Sigmoid colon (tissue), 7 donors: ENCODE results near the gene CDK5R1. TPM values are rescaled to one million over a fixed set of nuclear protein-coding genes. Genes with fewer than 3 reads are reported as not detected.
A peak's percentile ranks its signal among the peaks of the same experiment; 100 is the strongest.

Experiments used
- DNase-seq: peaks from one replicate; pipeline ENCODE4 v3.0.0-alpha.2; 2019
- H3K27ac ChIP-seq, 4 donors: fragments of 200-600 bp; sonication (generic); one replicate each; pipeline ENCODE4 v1.5.1; 2016 to 2019; ENCODE audit warnings: mild to moderate bottlenecking in 1 of 4
- H3K27me3 ChIP-seq, 3 donors: fragments of 200-600 bp; sonication (generic); one replicate each; pipeline ENCODE4 v1.5.1; 2019; ENCODE audit warnings: mild to moderate bottlenecking in 1 of 3
- H3K36me3 ChIP-seq, 4 donors: fragments of 200-600 bp; sonication (generic); one replicate each; pipeline ENCODE4 v1.5.1; 2016 to 2019
- H3K4me1 ChIP-seq, 4 donors: fragments of 200-600 bp; sonication (generic); one replicate each; pipeline ENCODE4 v1.5.1; 2017 to 2019
- H3K4me3 ChIP-seq, 4 donors: fragments of 200-600 bp; sonication (generic); one replicate each; pipeline ENCODE4 v1.5.1; 2017 to 2019; ENCODE audit warnings: mild to moderate bottlenecking in 2 of 4, moderate library complexity in 1 of 4
- H3K9me3 ChIP-seq, 4 donors: fragments of 200-600 bp in 3 of 4; sonication (generic) in 3 of 4; one replicate each; pipeline versions ENCODE4 v1.5.1 to v1.6.1; 2013 to 2019
- CTCF ChIP-seq, 4 experiments: fragments of 450-650 bp in 3 of 4; fragments of 200-600 bp in 1 of 4; IDR thresholded peaks; one replicate each; pipeline ENCODE4 v1.5.1; 2016 to 2019; ENCODE audit warnings: antibody characterized with exemption in 4 of 4, mild to moderate bottlenecking in 3 of 4, moderate library complexity in 2 of 4
- EP300 ChIP-seq, 4 donors: sonication (generic); formaldehyde crosslinking; IDR thresholded peaks; one replicate each; pipeline ENCODE4 v1.6.1; 2017; ENCODE audit warnings: antibody characterized with exemption in 4 of 4
- POLR2A ChIP-seq, 2 donors: fragments of 450-650 bp; IDR thresholded peaks; one replicate each; pipeline ENCODE4 v1.6.1; 2016; ENCODE audit warnings: antibody characterized with exemption in 2 of 2, mild to moderate bottlenecking in 2 of 2, moderate library complexity in 2 of 2
- POLR2AphosphoS5 ChIP-seq, 4 donors: sonication (generic); formaldehyde crosslinking; IDR thresholded peaks; one replicate each; pipeline ENCODE4 v1.6.1; 2017; ENCODE audit warnings: antibody characterized with exemption in 4 of 4
- WGBS, 2 donors: extraction: QIAGEN DNeasy Blood & Tissue Kit; methylation state at CpG; one replicate each; pipeline ENCODE4 v1.1.7; 2013; 5-methylcytosine and 5-hydroxymethylcytosine counted together
- intact Hi-C: fragments of 100-400 bp; cut with DNase I; formaldehyde crosslinking; loops from one replicate; pipeline ENCODE4 v1.15.1; 2023
- polyA plus RNA-seq, 3 donors: library from polyadenylated mRNA; stranded (reverse); fragments of 200-250 nt; gene quantifications; one replicate each; pipeline ENCODE4 v1.2.3, GENCODE V29; 2013
- total RNA-seq, 4 donors: library from RNA; depleted of rRNA; stranded (reverse); fragments of >200 nt; gene quantifications; one replicate each; pipeline ENCODE4 v1.1.0, GENCODE V29; 2016
- donor health status: healthy with polysubstance abuse.
- donor health status: Bipolar disorder and iron deficiency.
- donor health status: healthy.

The CDK5R1 gene
- total and polyA plus RNA-seq, 7 donors: under 0.01 to 3.8 (median 1.1) TPM

GRCh38 chr17:32519228-32520103 lies 32.7 kb downstream of the CDK5R1 start:
- DNase-seq: peak; percentile 60
- Histone ChIP-seq H3K36me3 (no peaks in the 10 kb centered on the region), H3K4me1 (peaks cover 0 to 15% (median 9%) of the 10 kb centered on the region in 4 donors), H3K4me3 (peak overlapping the region; percentile 18 to 59 (median 48)), H3K27me3 (no peaks in the 10 kb centered on the region), H3K9me3 (no peaks in the 10 kb centered on the region), H3K27ac (no peak overlapping the region)
- TF ChIP-seq EP300 (IDR thresholded peaks at IDR 0.05): no peak
- TF ChIP-seq CTCF (IDR thresholded peaks at IDR 0.05): no peak
- no peak for TF ChIP-seq POLR2AphosphoS5 (IDR thresholded peaks at IDR 0.05)
- no peak for TF ChIP-seq POLR2A (IDR thresholded peaks at IDR 0.05)
- intact Hi-C loops: no loop called here
- 2 to 24% methylated on average over 61 of the region's 61 CpGs for WGBS, 2 donors

DNA sequence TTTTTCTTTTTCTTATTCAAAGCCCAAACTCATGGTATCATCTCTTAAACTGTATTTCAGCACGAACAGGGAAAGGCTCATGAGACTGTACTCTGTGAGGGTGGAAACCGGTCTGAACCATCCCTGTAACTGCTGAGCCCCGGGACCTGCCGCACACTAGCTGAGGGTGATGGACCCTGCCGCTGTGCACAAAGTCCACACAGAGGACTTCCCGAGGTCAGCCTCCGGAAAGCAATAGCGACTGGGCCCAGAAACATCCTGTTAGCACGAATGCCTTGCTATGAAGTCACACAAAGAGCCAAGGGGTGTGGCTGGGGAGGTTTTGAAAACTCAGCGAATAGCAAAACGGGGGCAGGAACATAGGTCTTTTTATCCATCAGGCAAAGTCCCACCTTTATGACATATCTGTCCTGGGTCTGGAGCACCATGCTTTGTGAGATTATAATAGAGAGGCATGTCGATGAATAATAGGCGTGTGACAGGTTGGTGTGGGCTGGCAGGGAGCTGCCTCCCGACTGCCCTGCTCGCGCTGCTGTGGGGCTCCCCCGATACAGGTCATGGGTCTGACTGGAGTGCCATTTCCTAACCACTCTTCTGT lies 33.4 kb downstream of the CDK5R1 start:
- no peak overlapping the region for H3K4me3 ChIP-seq
- intact Hi-C loops: no loop called here
- no peak overlapping the region for H3K27ac ChIP-seq
- 51 to 65% methylated on average over 17 of the region's 17 CpGs for whole genome bisulfite sequencing, 2 donors
- H3K4me1 ChIP-seq: peaks cover 0 to 15% (median 9%) of the 10 kb centered on the region in 4 donors
- H3K27me3 ChIP-seq: no peaks in the 10 kb centered on the region
- DNase-seq: peak; percentile 50
- H3K9me3 ChIP-seq: no peaks in the 10 kb centered on the region
- no peaks in the 10 kb centered on the region for H3K36me3 ChIP-seq
- TF ChIP-seq CTCF (IDR thresholded peaks at IDR 0.05) (no peak), POLR2AphosphoS5 (IDR thresholded peaks at IDR 0.05) (no peak), POLR2A (IDR thresholded peaks at IDR 0.05) (no peak), EP300 (IDR thresholded peaks at IDR 0.05) (no peak)

- H3K4me3 ChIP-seq: no peak overlapping the region
- peak; percentile 5 for DNase-seq
- peaks cover 0 to 15% (median 9%) of the 10 kb centered on the region in 4 donors for H3K4me1 ChIP-seq
- H3K27ac ChIP-seq: no peak overlapping the region
- 96 to 97% methylated on average over 9 of the region's 9 CpGs for WGBS, 2 donors
- intact Hi-C loops: no loop called here
- H3K27me3 ChIP-seq: no peaks in the 10 kb centered on the region
- H3K36me3 ChIP-seq: no peaks in the 10 kb centered on the region
- H3K9me3 ChIP-seq: no peaks in the 10 kb centered on the region
- TF ChIP-seq EP300 (IDR thresholded peaks at IDR 0.05): no peak
- no peak for TF ChIP-seq POLR2A (IDR thresholded peaks at IDR 0.05)
- TF ChIP-seq POLR2AphosphoS5 (IDR thresholded peaks at IDR 0.05): no peak
- TF ChIP-seq CTCF (IDR thresholded peaks at IDR 0.05): no peak
Measured at GRCh38 chr17:32520737-32521404, 34.1 kb downstream of the CDK5R1 start.

- Histone ChIP-seq H3K9me3 (no peaks in the 10 kb centered on the region), H3K27ac (no peak overlapping the region), H3K4me1 (peaks cover 0 to 15% (median 9%) of the 10 kb centered on the region in 4 donors), H3K27me3 (no peaks in the 10 kb centered on the region), H3K36me3 (no peaks in the 10 kb centered on the region), H3K4me3 (no peak overlapping the region)
- TF ChIP-seq CTCF (IDR thresholded peaks at IDR 0.05) (no peak), EP300 (IDR thresholded peaks at IDR 0.05) (no peak), POLR2A (IDR thresholded peaks at IDR 0.05) (no peak), POLR2AphosphoS5 (IDR thresholded peaks at IDR 0.05) (no peak)
- WGBS, 2 donors: 77 to 89% methylated on average over 11 of the region's 11 CpGs
- intact Hi-C loops: no loop called here
- DNase-seq: peak; percentile 30
Measured at GRCh38 chr17:32523017-32523680, 36.4 kb downstream of the CDK5R1 start.
